GM23338 (cell line): Measurements from ENCODE around the gene MVP. TPM values are rescaled to one million over a fixed set of nuclear protein-coding genes. Genes with fewer than 3 reads are reported as not detected.

Source experiments
- ATAC-seq: fragments of 200-7000 bp; cut with Tn5 transposase; 3 replicates; pipeline ENCODE4 v1.9.1; 2020
- DNase-seq: peaks from one replicate; pipeline ENCODE4 v3.0.0-alpha.2; 2015; ENCODE audit warnings: low spot score
- H2AFZ ChIP-seq: fragments of 200-600 bp; sonication (generic); 2 replicates; pipeline ENCODE4 v1.8.0; 2016; ENCODE audit warnings: antibody characterized with exemption, mild to moderate bottlenecking, moderate library complexity
- H3F3A ChIP-seq: fragments of 200-600 bp; sonication (generic); replicated peaks from 2 replicates; pipeline ENCODE4 v1.8.0; 2017; ENCODE audit warnings: antibody characterized with exemption, mixed run types, low read depth
- H3K27ac ChIP-seq: fragments of 200-600 bp; sonication (generic); 2 replicates; pipeline ENCODE4 v1.6.1; 2016; ENCODE audit warnings: low read depth
- H3K27me3 ChIP-seq: fragments of 200-600 bp; sonication (generic); 2 replicates; pipeline ENCODE4 v1.8.0; 2016; ENCODE audit warnings: mild to moderate bottlenecking, mixed run types, moderate library complexity; ENCODE audit not compliant: insufficient read depth
- H3K36me3 ChIP-seq: fragments of 200-600 bp; sonication (generic); 2 replicates; pipeline ENCODE4 v1.8.0; 2016; ENCODE audit warnings: mild to moderate bottlenecking; ENCODE audit not compliant: insufficient read depth
- H3K4me1 ChIP-seq: fragments of 200-600 bp; sonication (generic); 2 replicates; pipeline ENCODE4 v1.8.0; 2016; ENCODE audit warnings: mild to moderate bottlenecking, moderate library complexity; ENCODE audit not compliant: insufficient read depth
- H3K4me2 ChIP-seq: fragments of 200-600 bp; sonication (generic); 2 replicates; pipeline ENCODE4 v1.7.1; 2017; ENCODE audit warnings: mixed run types
- H3K4me3 ChIP-seq: fragments of 200-600 bp; sonication (generic); 2 replicates; pipeline ENCODE4 v1.6.1; 2016; ENCODE audit warnings: mixed run types
- H3K79me2 ChIP-seq: fragments of 200-600 bp; sonication (generic); replicated peaks from 2 replicates; pipeline ENCODE4 v1.8.0; 2017; ENCODE audit warnings: mild to moderate bottlenecking; ENCODE audit not compliant: insufficient read depth
- H3K9me2 ChIP-seq: fragments of 200-600 bp; sonication (generic); 2 replicates; pipeline ENCODE4 v1.8.0; 2017; ENCODE audit not compliant: insufficient read depth
- H4K20me1 ChIP-seq: fragments of 200-600 bp; sonication (generic); replicated peaks from 2 replicates; pipeline ENCODE4 v1.8.0; 2017; ENCODE audit warnings: mild to moderate bottlenecking; ENCODE audit not compliant: insufficient read depth
- H3K27ac Mint-ChIP-seq: 2 replicates; pipeline ENCODE4 v1.8.0; 2020; ENCODE audit warnings: inconsistent platforms, mild to moderate bottlenecking, moderate library complexity, mixed read lengths
- H3K27me3 Mint-ChIP-seq: 3 replicates; pipeline ENCODE4 v1.8.0; 2022; ENCODE audit warnings: low read depth, mild to moderate bottlenecking, moderate library complexity, mixed read lengths, inconsistent platforms; ENCODE audit not compliant: insufficient read depth, poor library complexity
- H3K36me3 Mint-ChIP-seq: 3 replicates; pipeline ENCODE4 v1.8.0; 2021; ENCODE audit warnings: low read depth, mild to moderate bottlenecking, inconsistent platforms, moderate library complexity, mixed read lengths
- H3K4me1 Mint-ChIP-seq: 3 replicates; pipeline ENCODE4 v1.8.0; 2020; ENCODE audit warnings: mild to moderate bottlenecking, inconsistent platforms, mixed read lengths
- H3K4me3 Mint-ChIP-seq: 3 replicates; pipeline ENCODE4 v1.8.0; 2021; ENCODE audit warnings: moderate library complexity, mild to moderate bottlenecking, inconsistent platforms, mixed read lengths
- H3K9me3 Mint-ChIP-seq: 3 replicates; pipeline ENCODE4 v1.8.0; 2020; ENCODE audit warnings: moderate library complexity, mild to moderate bottlenecking, inconsistent platforms, mixed read lengths
- CREB1 ChIP-seq: fragments of 250-450 bp; sonication (Bioruptor Pico); IDR thresholded peaks from 2 replicates; pipeline ENCODE4 v1.5.0; 2020; ENCODE audit warnings: low read depth, mild to moderate bottlenecking, moderate library complexity
- CTCF ChIP-seq, 2 experiments: fragments of 200-600 bp in 1 of 2; sonication (generic) in 1 of 2; conservative IDR thresholded peaks; 2 replicates each; pipeline versions ENCODE4 v1.5.1 to v1.6.1; 2016 to 2017; ENCODE audit warnings: antibody characterized with exemption in 2 of 2, low read depth in 2 of 2, mild to moderate bottlenecking in 2 of 2, moderate library complexity in 1 of 2
- EZH2 ChIP-seq: fragments of 200-600 bp; sonication (generic); IDR thresholded peaks from one replicate; pipeline ENCODE4 v1.8.0; 2017; ENCODE audit warnings: antibody characterized with exemption, mild to moderate bottlenecking, low read depth; ENCODE audit not compliant: unreplicated experiment
- EZH2phosphoT487 ChIP-seq: fragments of 200-600 bp; sonication (generic); IDR thresholded peaks from one replicate; pipeline ENCODE4 v1.8.1; 2018; ENCODE audit warnings: antibody characterized with exemption; ENCODE audit not compliant: unreplicated experiment
- JUNB ChIP-seq: IDR thresholded peaks from one replicate; pipeline ENCODE4 v1.6.1; 2016; ENCODE audit warnings: antibody characterized with exemption; ENCODE audit not compliant: unreplicated experiment
- NANOG ChIP-seq: IDR thresholded peaks from 2 replicates; pipeline ENCODE4 v1.6.1; 2016; ENCODE audit warnings: antibody characterized with exemption, borderline replicate concordance
- POLR2AphosphoS5 ChIP-seq: IDR thresholded peaks from 2 replicates; pipeline ENCODE4 v1.6.1; 2016; ENCODE audit warnings: antibody characterized with exemption, low read depth
- STAT1 ChIP-seq: IDR thresholded peaks from one replicate; pipeline ENCODE4 v1.6.1; 2016; ENCODE audit warnings: antibody characterized with exemption; ENCODE audit not compliant: unreplicated experiment
- ZNF114 ChIP-seq: fragments of 250-450 bp; sonication (Bioruptor Pico); IDR thresholded peaks from 2 replicates; pipeline ENCODE4 v1.5.0; 2020; ENCODE audit warnings: mild to moderate bottlenecking, moderate library complexity
- ZNF331 ChIP-seq: fragments of 250-450 bp; sonication (Bioruptor Pico); IDR thresholded peaks from 2 replicates; pipeline ENCODE4 v1.5.0; 2020; ENCODE audit warnings: low read depth, mild to moderate bottlenecking, moderate library complexity
- polyA plus RNA-seq: library from polyadenylated mRNA; unstranded; fragments of >200 nt; fragmentation: Nextera tagmentation; extraction: Ambion mirVana; gene quantifications from 2 replicates; pipeline ENCODE4 v1.2.1, GENCODE V29; 2016
- total RNA-seq: library from RNA; depleted of rRNA; stranded (reverse); fragments of >200 nt; shearing (Covaris generic); gene quantifications from 2 replicates; pipeline ENCODE4 v1.2.3, GENCODE V29; 2014
- TF ChIP-seq, protein P1 (sequence below): IDR thresholded peaks from one replicate; pipeline ENCODE4 v1.6.1; 2018; ENCODE audit warnings: antibody characterized with exemption; ENCODE audit not compliant: unreplicated experiment
- TF ChIP-seq, protein P2 (sequence below): fragments of 250-450 bp; sonication (Bioruptor Pico); IDR thresholded peaks from 2 replicates; pipeline ENCODE4 v1.5.0; 2020; ENCODE audit warnings: mild to moderate bottlenecking, moderate library complexity
- TF ChIP-seq, protein P3 (sequence below): IDR thresholded peaks from 2 replicates; pipeline ENCODE4 v1.6.1; 2016; ENCODE audit warnings: antibody characterized with exemption

Gene MVP
- total and polyA plus RNA-seq, 2 experiments from 2014 or later, result 1.4 to 3.7 TPM

GRCh38 chr16:29818082-29818481 lies 2.2 kb upstream of the MVP start:
- 0 out of 2 replicates have a peak overlapping the region, but pooled peaks have one; percentile 19 for H3K27ac Mint-ChIP-seq
- H3K9me2 ChIP-seq, result no peaks in the 10 kb centered on the region
- H4K20me1 ChIP-seq, result 0 out of 2 replicates have a peak, but pooled peaks cover 5% of the 10 kb centered on the region
- H3K4me3 Mint-ChIP-seq, result peak overlapping the region; percentile 65
- peaks cover 4% of the 10 kb centered on the region; the same call in 1 of the 3 replicates for H3K9me3 Mint-ChIP-seq
- TF ChIP-seq, protein P1, sequence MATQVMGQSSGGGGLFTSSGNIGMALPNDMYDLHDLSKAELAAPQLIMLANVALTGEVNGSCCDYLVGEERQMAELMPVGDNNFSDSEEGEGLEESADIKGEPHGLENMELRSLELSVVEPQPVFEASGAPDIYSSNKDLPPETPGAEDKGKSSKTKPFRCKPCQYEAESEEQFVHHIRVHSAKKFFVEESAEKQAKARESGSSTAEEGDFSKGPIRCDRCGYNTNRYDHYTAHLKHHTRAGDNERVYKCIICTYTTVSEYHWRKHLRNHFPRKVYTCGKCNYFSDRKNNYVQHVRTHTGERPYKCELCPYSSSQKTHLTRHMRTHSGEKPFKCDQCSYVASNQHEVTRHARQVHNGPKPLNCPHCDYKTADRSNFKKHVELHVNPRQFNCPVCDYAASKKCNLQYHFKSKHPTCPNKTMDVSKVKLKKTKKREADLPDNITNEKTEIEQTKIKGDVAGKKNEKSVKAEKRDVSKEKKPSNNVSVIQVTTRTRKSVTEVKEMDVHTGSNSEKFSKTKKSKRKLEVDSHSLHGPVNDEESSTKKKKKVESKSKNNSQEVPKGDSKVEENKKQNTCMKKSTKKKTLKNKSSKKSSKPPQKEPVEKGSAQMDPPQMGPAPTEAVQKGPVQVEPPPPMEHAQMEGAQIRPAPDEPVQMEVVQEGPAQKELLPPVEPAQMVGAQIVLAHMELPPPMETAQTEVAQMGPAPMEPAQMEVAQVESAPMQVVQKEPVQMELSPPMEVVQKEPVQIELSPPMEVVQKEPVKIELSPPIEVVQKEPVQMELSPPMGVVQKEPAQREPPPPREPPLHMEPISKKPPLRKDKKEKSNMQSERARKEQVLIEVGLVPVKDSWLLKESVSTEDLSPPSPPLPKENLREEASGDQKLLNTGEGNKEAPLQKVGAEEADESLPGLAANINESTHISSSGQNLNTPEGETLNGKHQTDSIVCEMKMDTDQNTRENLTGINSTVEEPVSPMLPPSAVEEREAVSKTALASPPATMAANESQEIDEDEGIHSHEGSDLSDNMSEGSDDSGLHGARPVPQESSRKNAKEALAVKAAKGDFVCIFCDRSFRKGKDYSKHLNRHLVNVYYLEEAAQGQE, result no peak
- no peak for TF ChIP-seq CTCF (conservative IDR thresholded peaks at IDR 0.05; ENCODE audit: low read depth in 2 of 2)
- TF ChIP-seq, protein P2, sequence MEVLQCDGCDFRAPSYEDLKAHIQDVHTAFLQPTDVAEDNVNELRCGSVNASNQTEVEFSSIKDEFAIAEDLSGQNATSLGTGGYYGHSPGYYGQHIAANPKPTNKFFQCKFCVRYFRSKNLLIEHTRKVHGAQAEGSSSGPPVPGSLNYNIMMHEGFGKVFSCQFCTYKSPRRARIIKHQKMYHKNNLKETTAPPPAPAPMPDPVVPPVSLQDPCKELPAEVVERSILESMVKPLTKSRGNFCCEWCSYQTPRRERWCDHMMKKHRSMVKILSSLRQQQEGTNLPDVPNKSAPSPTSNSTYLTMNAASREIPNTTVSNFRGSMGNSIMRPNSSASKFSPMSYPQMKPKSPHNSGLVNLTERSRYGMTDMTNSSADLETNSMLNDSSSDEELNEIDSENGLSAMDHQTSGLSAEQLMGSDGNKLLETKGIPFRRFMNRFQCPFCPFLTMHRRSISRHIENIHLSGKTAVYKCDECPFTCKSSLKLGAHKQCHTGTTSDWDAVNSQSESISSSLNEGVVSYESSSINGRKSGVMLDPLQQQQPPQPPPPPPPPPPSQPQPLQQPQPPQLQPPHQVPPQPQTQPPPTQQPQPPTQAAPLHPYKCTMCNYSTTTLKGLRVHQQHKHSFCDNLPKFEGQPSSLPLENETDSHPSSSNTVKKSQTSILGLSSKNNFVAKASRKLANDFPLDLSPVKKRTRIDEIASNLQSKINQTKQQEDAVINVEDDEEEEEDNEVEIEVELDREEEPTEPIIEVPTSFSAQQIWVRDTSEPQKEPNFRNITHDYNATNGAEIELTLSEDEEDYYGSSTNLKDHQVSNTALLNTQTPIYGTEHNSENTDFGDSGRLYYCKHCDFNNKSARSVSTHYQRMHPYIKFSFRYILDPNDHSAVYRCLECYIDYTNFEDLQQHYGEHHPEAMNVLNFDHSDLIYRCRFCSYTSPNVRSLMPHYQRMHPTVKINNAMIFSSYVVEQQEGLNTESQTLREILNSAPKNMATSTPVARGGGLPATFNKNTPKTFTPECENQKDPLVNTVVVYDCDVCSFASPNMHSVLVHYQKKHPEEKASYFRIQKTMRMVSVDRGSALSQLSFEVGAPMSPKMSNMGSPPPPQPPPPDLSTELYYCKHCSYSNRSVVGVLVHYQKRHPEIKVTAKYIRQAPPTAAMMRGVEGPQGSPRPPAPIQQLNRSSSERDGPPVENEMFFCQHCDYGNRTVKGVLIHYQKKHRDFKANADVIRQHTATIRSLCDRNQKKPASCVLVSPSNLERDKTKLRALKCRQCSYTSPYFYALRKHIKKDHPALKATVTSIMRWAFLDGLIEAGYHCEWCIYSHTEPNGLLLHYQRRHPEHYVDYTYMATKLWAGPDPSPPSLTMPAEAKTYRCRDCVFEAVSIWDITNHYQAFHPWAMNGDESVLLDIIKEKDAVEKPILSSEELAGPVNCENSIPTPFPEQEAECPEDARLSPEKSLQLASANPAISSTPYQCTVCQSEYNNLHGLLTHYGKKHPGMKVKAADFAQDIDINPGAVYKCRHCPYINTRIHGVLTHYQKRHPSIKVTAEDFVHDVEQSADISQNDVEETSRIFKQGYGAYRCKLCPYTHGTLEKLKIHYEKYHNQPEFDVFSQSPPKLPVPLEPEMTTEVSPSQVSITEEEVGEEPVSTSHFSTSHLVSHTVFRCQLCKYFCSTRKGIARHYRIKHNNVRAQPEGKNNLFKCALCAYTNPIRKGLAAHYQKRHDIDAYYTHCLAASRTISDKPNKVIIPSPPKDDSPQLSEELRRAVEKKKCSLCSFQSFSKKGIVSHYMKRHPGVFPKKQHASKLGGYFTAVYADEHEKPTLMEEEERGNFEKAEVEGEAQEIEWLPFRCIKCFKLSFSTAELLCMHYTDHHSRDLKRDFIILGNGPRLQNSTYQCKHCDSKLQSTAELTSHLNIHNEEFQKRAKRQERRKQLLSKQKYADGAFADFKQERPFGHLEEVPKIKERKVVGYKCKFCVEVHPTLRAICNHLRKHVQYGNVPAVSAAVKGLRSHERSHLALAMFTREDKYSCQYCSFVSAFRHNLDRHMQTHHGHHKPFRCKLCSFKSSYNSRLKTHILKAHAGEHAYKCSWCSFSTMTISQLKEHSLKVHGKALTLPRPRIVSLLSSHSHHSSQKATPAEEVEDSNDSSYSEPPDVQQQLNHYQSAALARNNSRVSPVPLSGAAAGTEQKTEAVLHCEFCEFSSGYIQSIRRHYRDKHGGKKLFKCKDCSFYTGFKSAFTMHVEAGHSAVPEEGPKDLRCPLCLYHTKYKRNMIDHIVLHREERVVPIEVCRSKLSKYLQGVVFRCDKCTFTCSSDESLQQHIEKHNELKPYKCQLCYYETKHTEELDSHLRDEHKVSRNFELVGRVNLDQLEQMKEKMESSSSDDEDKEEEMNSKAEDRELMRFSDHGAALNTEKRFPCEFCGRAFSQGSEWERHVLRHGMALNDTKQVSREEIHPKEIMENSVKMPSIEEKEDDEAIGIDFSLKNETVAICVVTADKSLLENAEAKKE, result no peak
- TF ChIP-seq POLR2AphosphoS5, result no peak
- TF ChIP-seq ZNF331, result no peak
- TF ChIP-seq JUNB, result no peak
- no peak for TF ChIP-seq EZH2
- no peak for TF ChIP-seq STAT1
- TF ChIP-seq NANOG, result no peak
- TF ChIP-seq, protein P3, sequence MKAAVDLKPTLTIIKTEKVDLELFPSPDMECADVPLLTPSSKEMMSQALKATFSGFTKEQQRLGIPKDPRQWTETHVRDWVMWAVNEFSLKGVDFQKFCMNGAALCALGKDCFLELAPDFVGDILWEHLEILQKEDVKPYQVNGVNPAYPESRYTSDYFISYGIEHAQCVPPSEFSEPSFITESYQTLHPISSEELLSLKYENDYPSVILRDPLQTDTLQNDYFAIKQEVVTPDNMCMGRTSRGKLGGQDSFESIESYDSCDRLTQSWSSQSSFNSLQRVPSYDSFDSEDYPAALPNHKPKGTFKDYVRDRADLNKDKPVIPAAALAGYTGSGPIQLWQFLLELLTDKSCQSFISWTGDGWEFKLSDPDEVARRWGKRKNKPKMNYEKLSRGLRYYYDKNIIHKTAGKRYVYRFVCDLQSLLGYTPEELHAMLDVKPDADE, result no peak
- TF ChIP-seq CREB1 (CRISPR knock-in tag), result no peak
- no peak for TF ChIP-seq EZH2phosphoT487
- TF ChIP-seq ZNF114 (CRISPR knock-in tag), result no peak
- H3K79me2 ChIP-seq, result peaks cover 23% of the 10 kb centered on the region
- peak overlapping the region; percentile 98; the same call in 1 of the 2 replicates for H3K4me2 ChIP-seq
- peaks cover 13% of the 10 kb centered on the region for H3K36me3 ChIP-seq
- no peak overlapping the region for H3K27ac ChIP-seq
- ATAC-seq (no peak), DNase-seq (no peak)
- H3K4me1 Mint-ChIP-seq, result peaks cover 48% of the 10 kb centered on the region
- peak overlapping the region; percentile 100; the same call in 1 of the 2 replicates for H3K4me3 ChIP-seq
- peaks cover 21% of the 10 kb centered on the region for H3K27me3 Mint-ChIP-seq
- peaks cover 38% of the 10 kb centered on the region for H3K4me1 ChIP-seq
- H3K27me3 ChIP-seq, result no peaks in the 10 kb centered on the region
- H3K36me3 Mint-ChIP-seq, result peaks cover 35% of the 10 kb centered on the region
- H2AFZ ChIP-seq, result no peak overlapping the region
- peaks cover 24% of the 10 kb centered on the region; the same call in 1 of the 2 replicates for H3F3A ChIP-seq
